ENCODE measurements around the gene PPIG. TPM values are rescaled to one million over a fixed set of nuclear protein-coding genes. Genes with fewer than 3 reads are reported as not detected.

PPIG gene
- total and polyA plus RNA-seq, 9 of the 15 experiments (the other 6 are each of a cell fraction or from before 2014, with no cell fraction given) = 52.5 to 166 (median 124) TPM

DNA sequence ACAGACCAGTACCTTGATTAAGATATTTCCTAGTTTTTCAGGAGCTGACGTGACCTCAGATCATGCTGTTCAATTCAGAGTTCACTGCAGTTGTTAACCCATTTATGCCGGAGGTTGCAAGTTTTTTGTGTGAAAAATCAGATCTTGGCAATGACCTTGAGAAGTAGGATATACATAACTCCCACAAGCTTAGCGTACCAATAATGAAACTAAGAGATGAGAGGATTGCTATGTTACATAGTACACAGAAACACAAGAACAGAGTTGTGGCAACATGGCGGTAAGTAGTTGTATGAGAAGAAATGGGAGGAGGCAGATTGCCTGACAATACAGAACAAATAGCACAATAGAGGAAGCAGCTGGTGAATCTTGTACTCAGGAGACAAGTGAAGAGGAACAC lies 39.1 kb downstream of the PPIG start:
- Histone ChIP-seq H3K9me3 (replicated peaks; ENCODE audit: control insufficient read depth, insufficient read depth, low read depth, low read length) (no peaks in the 10 kb centered on the region), H4K20me1 (replicated peaks; ENCODE audit: control insufficient read depth, insufficient read depth, low read length) (no peaks in the 10 kb centered on the region), H3K4me1 (replicated peaks in 1 of 2; ENCODE audit: control insufficient read depth in 2 of 2, insufficient read depth in 2 of 2, low read length in 2 of 2) (no peaks in the 10 kb centered on the region), H3K9ac (ENCODE audit: insufficient read depth in 1 of 2, low read depth in 2 of 2, low read length in 2 of 2) (no peak overlapping the region), H2AFZ (ENCODE audit: low read depth, low read length) (no peak overlapping the region), H3K36me3 (ENCODE audit: control insufficient read depth, insufficient read depth, low read length) (peaks cover 78% of the 10 kb centered on the region), H3K27ac (ENCODE audit: extremely low read depth, low read depth, low read length) (no peak overlapping the region), H3K27me3 (ENCODE audit: control insufficient read depth in 2 of 2, insufficient read depth in 2 of 2, low read length in 2 of 2) (no peaks in the 10 kb centered on the region), H3K79me2 (ENCODE audit: control insufficient read depth, insufficient read depth, low read length) (peaks cover 39% of the 10 kb centered on the region; the same call in 2 of the 3 replicates), H3K9me1 (ENCODE audit: control insufficient read depth, insufficient read depth, low read length) (no peaks in the 10 kb centered on the region), H3K4me2 (ENCODE audit: insufficient read depth, low read length) (no peak overlapping the region), H3K4me3 (no peak overlapping the region)
- no peak for FAIRE-seq
- ChIA-PET CTCF (ENCODE audit: low intra/inter-chr PET ratio) (no interaction called here), POLR2A (interaction anchor here (0.8 to 2.0 kb wide), 4 partner anchors 10 to 70 kb away, joined by 3 to 6 read pairs (median 4); no protein-coding TSS in a partner anchor)
- DNase-seq (ENCODE audit: extremely low read depth in 1 of 4, low spot score in 3 of 4) = no peak
- ATAC-seq = no peak
- in situ Hi-C loops (cut with MboI) (no loop called here), intact Hi-C loops (cut with micrococcal nuclease) (no loop called here)
- WGBS (ENCODE audit: insufficient coverage, low coverage, missing lambda C conversion rate) = 95% methylated on average over 4 of the region's 4 CpGs
- BruUV-seq (replicated peaks) = no TSS peak
- TF ChIP-seq ZNF316 (IDR thresholded peaks at IDR 0.05) (no peak), SMC3 (conservative IDR thresholded peaks at IDR 0.05; ENCODE audit: insufficient read depth, low read depth, low read length) (no peak), ZNF140 (CRISPR knock-in tag; IDR thresholded peaks at IDR 0.05) (no peak), ZFX (CRISPR knock-in tag; IDR thresholded peaks at IDR 0.05) (no peak), ZBTB1 (CRISPR knock-in tag; IDR thresholded peaks at IDR 0.05; ENCODE audit: borderline replicate concordance, low read depth) (no peak), ZNF146 (CRISPR knock-in tag; IDR thresholded peaks at IDR 0.05; ENCODE audit: unreplicated experiment) (no peak), KHSRP (IDR thresholded peaks at IDR 0.05) (no peak), HLTF (IDR thresholded peaks at IDR 0.05) (no peak), TEAD4 (IDR thresholded peaks at IDR 0.05; ENCODE audit: low read length) (no peak), TEAD4 (CRISPR knock-in tag; IDR thresholded peaks at IDR 0.05; ENCODE audit: borderline replicate concordance) (no peak), MCM5 (IDR thresholded peaks at IDR 0.05; ENCODE audit: low read depth) (no peak), ILK (tag; IDR thresholded peaks at IDR 0.05; ENCODE audit: borderline replicate concordance, low read depth) (no peak), BRCA1 (IDR thresholded peaks at IDR 0.05) (no peak), BRCA1 (CRISPR knock-in tag; IDR thresholded peaks at IDR 0.05) (no peak), ETV5 (CRISPR knock-in tag; IDR thresholded peaks at IDR 0.05; ENCODE audit: low read depth) (no peak), TOE1 (IDR thresholded peaks at IDR 0.05; ENCODE audit: borderline replicate concordance) (no peak), TOE1 (CRISPR knock-in tag; IDR thresholded peaks at IDR 0.05; ENCODE audit: borderline replicate concordance, low read depth) (no peak)
- TF ChIP-seq, protein P1, sequence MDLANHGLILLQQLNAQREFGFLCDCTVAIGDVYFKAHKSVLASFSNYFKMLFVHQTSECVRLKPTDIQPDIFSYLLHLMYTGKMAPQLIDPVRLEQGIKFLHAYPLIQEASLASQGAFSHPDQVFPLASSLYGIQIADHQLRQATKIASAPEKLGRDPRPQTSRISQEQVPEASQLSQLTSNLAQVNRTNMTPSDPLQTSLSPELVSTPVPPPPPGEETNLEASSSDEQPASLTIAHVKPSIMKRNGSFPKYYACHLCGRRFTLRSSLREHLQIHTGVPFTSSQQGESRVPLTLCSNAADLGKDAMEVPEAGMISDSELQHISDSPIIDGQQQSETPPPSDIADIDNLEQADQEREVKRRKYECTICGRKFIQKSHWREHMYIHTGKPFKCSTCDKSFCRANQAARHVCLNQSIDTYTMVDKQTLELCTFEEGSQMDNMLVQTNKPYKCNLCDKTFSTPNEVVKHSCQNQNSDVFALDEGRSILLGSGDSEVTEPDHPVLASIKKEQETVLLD (IDR thresholded peaks at IDR 0.05) = no peak
- TF ChIP-seq, protein P2, sequence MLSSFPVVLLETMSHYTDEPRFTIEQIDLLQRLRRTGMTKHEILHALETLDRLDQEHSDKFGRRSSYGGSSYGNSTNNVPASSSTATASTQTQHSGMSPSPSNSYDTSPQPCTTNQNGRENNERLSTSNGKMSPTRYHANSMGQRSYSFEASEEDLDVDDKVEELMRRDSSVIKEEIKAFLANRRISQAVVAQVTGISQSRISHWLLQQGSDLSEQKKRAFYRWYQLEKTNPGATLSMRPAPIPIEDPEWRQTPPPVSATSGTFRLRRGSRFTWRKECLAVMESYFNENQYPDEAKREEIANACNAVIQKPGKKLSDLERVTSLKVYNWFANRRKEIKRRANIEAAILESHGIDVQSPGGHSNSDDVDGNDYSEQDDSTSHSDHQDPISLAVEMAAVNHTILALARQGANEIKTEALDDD (IDR thresholded peaks at IDR 0.05) = no peak
